HG03439 (cell line): ENCODE data around the gene KLRB1.
"Not testable (repeated sequence)": the region's sequence is repeated elsewhere in the genome, so short reads cannot be mapped to it uniquely, and the experiment has no call there.

Experiments used
- ATAC-seq: cut with Tn5 transposase; IDR thresholded peaks from one replicate; pipeline ENCODE4 v1.9.1; 2021; ENCODE audit warnings: mild to moderate bottlenecking, moderate library complexity; ENCODE audit not compliant: unreplicated experiment

The KLRB1 gene

DNA sequence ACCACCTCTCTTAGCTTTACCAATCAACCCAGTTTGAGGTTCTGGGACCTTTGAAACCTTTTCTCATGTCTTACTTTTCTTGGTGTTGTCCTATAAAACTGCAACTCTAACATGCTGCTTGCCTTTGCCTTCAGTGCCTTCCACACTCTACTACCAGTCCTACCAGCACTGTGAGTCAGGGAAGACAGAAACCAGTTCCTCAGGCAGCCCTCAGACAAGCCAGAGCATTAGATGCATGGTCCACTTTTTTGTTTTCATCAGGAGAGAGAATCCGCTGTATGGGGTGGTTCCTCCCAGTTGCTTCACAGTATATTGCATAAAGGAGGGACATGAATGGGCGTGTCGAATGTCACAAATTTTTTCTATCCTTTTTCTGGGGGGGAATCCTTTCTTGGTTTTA is 17.3 kb upstream of the KLRB1 start:
- ATAC-seq, result no peak

DNA sequence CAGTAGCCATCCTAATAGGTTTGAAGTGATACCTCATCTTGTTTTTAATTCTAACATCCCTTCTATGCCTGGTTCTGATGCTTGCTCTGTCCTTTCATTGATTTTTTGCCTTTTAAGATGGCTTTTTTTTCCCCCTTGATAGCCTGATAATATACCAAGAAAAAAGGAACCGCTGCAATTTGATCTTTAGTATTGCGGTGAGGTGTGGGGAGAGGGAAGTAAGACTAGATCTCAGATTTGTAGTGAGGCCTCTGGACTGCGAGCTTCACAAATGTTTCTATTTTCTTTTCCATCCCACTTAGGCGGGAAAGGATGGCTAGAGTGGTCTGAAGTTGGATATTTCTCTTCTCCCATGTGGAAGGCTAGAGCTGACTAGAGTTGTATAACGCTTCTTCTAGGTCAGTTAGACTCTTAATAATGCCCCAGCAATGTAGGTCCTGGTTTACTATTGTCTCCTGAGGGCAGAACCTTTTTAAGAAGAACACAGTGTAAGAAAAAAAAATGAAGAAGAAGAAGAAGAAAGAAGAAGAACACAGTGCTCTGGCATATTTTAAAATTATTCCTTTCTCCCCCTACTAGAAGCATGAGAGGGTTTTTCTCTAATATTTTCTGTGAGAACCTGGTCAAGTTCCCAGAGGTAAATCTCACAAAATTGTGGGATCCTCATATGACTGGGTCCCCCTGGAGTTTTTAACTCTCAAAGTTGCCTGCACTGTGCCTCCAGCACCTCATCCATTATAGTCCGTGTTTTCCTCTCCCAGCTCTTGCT is 11.9 kb upstream of the KLRB1 start:
- no peak for ATAC-seq

DNA sequence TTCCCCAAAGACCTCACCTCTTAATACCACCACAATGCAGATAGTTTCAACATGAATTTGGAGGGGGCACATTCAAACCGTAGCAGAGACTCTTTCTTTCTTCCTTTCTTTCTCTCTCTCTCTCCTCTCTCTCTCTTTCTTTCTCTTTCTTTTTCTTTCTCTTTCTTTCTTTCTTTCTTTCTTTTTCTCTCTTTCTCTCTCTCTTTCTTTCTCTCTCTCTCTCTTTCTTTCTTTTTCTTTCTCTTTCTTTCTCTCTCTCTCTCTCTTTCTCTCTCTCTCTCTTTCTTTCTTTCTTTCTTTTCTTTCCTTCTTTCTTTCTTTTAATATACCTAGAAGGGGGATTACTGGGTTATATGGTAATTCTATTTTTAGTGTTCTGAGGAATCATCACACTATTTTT is 11.2 kb upstream of the KLRB1 start:
- not testable (repeated sequence) for ATAC-seq

DNA sequence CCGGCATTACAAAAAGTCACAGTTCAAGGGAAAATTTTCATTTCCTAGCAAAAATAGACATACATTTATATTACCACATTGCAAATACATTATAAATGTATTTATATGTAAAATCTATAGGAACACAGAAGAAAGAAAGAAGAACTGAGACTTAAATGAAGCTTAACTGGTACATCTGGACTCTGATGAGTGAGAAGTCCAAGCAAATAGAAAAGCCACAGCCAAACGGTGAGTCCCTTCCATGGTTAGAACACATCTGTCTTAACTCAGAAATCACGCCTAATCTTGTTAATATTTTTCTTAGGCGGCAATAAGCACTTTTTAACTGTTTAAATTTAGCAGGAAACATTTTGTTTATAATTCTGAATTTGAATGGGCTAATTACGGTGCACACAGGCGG is 9.4 kb upstream of the KLRB1 start:
- ATAC-seq, result no peak

DNA sequence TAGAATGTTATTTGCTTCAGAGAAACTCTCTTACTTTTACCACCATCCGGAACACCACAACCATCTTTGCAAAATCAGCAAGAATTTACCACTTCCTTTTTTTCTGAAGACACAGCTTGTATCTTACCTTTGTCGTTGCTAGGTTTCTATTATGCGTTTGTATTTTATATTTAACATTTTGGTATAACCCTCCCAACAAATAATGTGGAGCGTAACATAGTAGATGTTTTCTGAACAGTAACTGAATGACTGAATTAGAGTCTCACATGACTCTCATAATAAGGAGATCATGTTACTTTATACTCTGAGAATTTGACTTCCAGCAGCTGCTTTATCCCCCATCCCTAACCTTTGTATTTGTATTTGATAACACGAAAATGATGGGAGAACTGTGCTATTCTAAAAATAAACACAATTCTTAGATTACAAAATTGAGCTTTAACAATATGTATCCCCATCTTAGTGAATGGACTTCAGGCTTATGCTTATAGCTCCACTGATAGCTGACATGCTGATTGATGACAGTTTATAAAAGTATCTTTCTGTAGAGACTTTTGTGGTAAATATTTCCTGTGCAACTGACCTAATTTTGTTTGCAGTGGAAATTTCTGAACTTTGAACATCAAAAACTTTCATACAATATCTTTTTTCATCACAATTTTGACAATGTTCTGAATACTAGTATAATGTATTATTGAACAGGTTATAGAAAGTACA is 7.9 kb upstream of the KLRB1 start:
- peak; percentile 56 for ATAC-seq

DNA sequence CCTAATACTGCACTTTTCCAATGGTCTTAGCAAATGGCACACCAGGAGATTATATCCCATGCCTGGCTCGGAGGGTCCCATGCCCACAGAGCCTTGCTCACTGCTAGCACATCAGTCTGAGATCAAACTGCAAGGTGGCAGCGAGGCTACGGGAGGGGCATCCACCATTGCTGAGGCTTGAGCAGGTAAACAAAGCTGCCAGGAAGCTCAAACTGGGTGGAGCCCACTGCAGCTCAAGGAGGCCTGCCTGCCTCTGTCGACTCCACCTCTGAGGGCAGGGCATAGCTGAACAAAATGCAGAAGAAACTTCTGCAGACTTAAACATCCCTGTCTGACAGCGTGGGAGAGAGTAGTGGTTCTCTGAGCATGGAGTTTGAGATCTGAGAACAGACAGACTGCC is 2.9 kb upstream of the KLRB1 start:
- not testable (repeated sequence) for ATAC-seq

DNA sequence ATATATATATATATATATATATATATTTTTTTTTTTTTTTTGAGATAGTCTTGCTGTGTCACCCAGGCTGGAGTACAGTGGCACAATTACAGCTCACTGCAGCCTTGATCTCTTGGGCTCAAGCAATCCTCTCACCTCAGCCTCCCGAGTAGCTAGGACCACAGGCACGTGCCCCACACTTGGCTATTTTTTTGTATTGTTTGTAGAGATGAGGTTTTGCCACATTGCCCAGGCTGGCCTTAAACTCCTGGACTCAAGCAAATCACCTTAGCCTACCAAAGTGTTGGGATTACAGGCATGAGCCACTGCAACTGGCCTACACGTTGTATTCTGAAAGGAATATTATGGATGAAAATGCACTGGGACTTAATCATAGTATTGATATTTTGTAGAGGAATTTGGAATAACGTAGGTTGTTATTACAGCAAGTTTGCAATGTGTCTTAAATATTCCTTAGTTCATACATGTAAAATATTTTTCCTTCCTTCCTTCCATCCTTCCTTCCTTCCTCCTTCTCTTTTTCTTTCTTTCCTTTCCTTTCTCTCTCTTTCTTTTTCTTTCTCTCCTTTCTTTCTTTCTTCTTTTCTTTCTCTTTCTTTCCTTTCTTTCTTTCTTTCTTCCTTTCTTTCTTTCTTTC is 862 bp downstream of the KLRB1 start:
- ATAC-seq, result no peak

DNA sequence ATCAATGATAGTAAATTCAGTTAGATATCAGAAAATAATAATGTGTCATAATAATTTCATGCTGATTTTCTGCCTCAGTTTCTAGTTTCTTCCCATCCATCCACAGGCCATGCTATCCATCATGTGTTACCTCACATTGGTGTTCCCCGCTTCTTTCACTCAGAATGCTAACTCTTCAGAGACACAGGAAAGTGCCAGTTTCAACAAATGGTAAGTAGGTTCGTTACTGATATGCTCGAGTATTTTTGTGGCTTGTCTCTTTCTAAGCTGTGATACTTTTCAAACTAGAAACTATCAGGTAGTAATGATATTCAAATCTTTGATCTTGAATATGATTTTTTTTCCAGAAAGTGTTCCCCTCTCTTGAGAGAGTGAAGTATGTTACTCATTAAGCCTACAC is 1.5 kb downstream of the KLRB1 start:
- ATAC-seq, result no peak

DNA sequence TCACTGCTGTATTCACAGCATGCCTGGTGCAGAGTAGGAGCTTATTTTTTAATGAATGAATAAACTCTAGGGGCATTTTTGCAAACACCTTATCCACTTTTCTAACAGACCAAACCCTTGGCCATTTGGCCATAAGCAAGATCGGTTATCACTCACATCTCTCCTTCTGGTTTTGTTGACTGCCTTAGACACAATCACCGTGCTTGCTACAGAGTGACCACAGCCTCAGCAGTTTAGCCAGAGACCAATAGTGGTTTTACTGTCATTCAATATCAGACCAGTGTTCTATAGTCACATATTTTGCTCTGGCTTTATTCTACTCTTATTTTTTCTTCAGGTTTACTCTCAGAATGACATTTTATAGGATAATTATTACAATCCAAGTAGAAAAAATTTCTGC is 2.2 kb downstream of the KLRB1 start:
- ATAC-seq, result no peak

DNA sequence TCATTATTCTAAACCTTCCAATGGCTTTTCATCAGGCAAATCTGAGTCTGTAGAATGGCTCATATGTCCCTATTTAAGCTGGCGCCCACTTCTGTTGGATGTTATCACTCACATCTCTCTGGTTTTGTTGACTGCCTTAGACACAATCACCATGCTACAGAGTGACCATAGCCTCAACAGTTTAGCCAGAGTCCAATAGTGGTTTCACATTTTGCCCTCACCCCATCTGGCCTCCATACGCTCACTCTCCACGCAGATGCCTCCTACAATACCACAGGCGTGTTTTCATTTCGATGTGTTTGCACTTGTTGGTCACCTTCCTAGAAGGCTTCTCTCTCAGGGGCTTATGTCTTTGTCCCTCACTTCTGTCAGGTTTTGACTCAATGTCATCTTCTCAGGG is 3.4 kb downstream of the KLRB1 start:
- no peak for ATAC-seq

DNA sequence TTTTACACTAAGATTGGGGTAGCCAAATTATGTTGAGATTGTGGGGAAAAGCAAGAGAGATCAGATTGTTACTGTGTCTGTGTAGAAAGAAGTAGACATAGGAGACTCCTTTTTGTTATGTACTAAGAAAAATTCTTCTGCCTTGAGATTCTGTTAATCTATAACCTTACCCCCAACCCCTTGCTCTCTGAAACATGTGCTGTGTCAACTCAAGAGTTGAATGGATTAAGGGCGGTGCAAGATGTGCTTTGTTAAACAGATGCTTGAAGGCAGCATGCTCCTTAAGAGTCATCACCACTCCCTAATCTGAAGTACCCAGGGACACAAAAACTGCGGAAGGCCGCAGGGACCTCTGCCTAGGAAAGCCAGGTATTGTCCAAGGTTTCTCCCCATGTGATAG is 7.3 kb downstream of the KLRB1 start:
- ATAC-seq, result not testable (repeated sequence)

DNA sequence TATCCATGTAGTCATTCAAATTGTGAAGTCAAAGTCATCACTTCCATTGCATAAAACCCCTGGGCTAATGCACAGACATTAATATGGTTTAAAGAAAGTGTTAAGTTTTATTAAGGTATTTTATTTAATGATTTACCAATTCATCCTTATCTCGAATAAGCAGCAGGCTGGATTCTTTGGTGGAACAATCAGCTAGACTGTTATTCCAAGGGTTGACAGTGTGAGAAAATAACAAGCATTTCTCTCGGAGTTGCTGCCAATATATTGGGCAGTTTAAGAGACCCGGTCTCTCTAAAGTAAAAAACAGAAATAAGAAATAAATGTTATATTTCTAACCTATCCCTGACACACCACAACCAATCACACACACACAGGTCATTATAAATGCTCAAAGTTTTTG is 9.4 kb downstream of the KLRB1 start:
- no peak for ATAC-seq

DNA sequence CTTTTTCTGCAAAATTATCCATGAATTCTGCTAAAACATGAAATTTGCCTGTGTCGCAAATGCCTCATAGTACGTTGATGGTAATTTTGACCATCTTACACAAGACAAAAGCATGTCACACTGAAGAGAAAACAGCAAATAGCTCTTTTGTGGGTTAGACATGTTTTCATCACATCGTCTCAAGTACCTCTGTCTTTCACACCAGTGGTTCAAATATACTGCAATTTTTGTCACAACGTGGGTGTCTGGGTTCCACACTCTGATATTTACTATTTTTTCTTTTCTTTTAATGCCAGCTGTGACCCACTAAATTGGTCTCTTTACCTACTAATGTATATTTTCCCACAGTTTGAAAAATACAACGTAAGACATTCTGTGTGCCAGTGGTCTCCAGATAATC is 10.4 kb downstream of the KLRB1 start:
- ATAC-seq, result no peak

DNA sequence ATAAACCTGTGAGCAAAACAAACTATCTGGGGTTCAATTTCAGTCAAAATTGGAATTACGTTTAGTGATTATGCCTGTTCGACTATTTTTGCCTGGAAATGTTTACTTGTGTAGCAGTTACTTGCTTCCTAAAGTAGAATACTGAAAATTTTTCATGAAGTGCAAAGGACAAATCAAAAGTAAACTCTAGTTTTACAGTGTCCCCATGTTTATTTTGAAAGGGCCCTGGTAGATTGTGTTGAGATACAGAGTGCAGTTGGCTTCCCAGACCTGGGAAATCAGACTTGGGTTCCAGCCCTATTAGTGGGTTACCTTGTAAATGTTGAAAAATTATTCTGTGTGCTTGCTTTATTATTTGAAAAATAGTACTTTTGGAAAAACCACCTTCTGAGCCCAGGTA is 17.3 kb downstream of the KLRB1 start:
- no peak for ATAC-seq

DNA sequence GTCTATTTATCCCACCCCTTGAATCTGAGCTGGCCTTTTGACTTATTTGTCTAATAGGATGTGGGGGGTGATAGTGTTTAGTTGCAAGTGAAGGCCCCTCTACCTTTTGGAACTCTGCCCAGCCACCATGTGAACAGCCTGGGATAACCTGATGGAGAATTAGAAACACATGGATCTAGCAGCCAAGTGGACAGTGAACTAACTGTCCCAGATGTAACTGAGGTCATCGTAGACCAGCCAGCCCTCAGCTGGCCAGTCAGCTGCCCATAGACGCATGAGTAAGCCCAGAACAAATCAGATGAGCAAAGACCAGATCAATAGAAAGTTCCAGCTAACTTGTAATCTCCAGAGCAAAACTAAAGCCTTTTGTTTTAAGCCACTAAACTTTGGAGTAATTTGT is 19.0 kb downstream of the KLRB1 start:
- ATAC-seq, result no peak

DNA sequence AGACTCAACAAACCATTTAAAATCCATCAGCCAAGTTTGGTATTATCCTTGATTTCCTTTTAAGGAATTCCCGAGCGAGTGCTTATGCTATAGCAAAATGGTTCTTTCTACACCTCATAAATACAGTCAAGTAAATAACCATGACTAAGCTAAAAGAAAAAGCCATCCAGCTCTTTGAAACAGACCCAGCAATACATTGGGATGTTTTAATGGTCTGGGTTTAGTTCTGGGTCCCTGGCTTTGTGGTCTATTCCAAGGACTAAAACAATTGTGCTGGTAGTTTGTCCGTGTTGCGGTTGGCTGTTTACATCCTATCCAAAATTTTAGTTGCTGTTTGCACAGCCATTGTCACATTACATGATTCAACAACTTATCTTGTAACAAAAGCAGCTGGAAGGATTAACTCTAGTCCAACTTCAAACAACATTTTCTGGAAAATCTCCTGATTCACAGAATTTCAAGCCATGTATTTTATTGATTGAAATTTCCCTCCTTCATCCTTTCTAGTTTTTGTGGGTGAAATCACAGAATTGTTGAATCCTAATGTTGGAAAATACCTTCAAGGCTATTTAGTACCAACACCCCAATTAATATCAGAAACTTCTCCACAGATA is 19.6 kb downstream of the KLRB1 start:
- no peak for ATAC-seq

DNA sequence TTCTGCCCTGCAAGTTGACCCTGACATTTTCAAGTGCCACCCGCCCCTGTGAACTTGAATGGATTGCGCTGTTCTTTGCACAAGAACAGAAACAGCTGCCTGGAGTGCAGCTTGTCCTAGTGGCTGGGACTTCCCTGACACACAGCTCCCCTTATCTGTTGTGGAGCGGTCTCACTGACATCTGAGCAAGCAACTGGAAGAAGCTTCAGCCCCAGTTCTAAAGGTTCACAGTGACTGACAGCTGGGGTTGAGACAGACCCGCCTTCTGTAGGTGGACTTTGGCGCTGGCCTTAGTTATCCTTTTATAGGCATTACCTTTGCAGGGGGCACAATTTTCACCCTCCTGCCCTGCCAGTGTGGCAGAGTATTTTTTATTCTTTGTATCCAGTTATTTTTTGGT is 30.0 kb downstream of the KLRB1 start:
- not testable (repeated sequence) for ATAC-seq

DNA sequence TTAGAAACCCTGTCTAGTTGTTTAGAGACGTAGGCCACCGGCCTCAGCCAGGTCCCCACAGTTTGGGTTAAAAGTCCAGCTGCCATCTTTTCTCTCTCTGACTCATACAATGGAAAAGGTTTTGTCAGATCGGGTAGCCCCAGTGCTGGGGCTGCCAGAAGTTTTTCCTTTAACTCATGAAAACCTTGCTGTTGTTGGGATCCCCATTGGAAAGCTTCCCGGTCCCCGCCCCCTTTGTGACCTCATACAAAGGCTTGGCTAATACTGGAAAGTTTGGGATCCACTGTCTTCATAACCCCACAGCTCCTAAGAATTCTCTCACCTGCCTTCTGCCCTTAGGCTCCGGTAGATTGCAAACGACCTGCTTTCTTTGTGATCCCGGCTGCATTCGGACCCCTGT is 40.6 kb downstream of the KLRB1 start:
- ATAC-seq, result not testable (repeated sequence)

DNA sequence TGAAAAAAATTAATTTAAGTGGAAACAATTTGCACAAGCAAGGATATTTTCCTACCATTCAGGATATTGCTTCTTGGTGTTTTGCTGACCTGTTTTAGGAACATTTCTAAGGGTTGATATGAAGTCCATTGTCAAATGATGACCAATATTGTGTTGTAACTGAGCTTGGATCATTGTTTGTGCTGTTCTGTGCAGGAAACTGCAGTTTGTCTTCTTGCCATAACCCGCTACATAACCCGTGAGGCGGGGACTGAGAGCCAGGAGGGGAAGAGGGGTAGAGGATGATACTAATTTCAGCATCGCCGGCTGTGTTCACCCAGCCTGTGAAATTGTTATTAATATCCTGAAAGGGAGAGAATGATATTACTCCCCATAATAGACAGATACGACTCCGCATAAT is 41.6 kb downstream of the KLRB1 start:
- not testable (repeated sequence) for ATAC-seq

DNA sequence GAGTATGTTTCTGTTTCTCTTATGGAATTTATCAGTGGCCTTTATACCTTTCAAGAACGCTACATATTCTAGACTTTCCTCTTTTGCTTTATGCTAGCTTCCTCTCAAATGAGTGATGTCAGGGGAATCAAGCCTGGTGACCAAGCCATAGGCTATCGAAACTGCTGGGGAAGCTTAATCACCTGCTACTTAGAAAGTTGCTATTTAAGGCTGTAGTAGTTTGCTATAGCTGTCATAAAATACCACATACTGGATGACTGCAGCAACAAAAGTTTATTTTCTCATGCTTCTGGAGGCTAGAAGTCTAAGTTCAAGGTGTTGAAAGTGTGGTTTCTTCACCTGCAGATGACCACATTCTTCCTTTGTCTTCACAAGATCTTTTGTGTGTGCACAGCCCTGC is 43.3 kb downstream of the KLRB1 start:
- not testable (repeated sequence) for ATAC-seq

DNA sequence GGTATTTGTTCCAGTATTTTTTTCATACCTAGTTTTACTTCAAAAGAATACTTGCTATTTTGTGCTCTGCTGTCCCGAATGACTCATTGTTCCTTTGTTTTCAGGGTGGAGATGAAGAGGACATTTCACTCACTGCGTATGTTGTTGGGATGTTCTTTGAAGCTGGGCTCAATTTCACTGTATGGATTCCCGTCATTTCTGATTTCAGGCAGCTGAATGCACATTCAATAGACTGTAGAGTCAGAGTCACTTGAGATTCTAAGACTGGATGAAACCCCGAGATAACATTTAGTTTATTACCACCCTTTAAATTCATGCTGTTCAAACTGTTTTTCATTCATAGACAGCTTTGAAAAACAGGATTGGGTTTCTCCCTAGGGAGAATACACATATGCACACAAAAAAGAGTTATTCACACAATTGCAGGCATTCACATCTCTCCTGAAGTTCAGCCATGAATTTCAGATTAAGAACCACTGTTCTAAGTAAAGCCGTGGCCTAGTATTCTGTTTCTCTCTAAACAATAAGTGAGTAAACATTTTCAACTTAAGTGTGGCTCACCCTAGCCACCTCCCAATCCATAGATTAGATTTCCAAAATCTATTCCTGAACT is 44.8 kb downstream of the KLRB1 start:
- ATAC-seq, result not testable (repeated sequence)
